ENCODE data around the gene SERPINB13.

SERPINB13 gene

GRCh38 chr18:63586966-63587365, at the start of gene SERPINB13:
Gene SERPINB13, plus strand, starts transcription at chr18:63587343. Its CDS starts 1,325 bp downstream, at chr18:63588668.
- DNase-seq: no peak

GRCh38 chr18:63539904-63540510, 47.1 kb upstream of the SERPINB13 start:
- DNase-seq: no peak

- DNase-seq: no peak
Observed at GRCh38 chr18:63542069-63542468, 45.1 kb upstream of the SERPINB13 start, which contains the start of gene SERPINB12. Gene SERPINB12, plus strand, starts transcription at chr18:63542369. Its CDS starts 13,791 bp downstream, at chr18:63556160.

DNA sequence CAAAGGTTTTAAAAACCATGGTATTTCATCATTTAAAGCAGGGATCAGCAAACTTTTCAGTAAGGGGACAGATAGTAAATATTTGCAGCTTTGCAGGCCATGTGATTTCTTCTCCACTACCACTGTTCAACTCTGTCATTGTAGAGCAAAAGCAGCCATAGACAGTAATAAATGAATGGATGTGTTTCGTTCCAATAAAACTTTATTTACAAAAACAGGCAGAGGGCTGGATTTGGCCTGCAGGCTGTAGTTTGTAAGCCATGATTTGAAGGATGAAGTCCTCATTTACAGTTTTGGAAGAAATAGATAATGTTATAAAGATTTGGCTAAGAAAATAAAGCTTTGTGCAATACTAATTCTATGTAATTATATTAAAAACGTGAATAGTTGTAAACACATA, 43.1 kb upstream of the SERPINB13 start:
- no peak for DNase-seq

GRCh38 chr18:63545000-63545399, 42.1 kb upstream of the SERPINB13 start:
- DNase-seq: no peak

DNA sequence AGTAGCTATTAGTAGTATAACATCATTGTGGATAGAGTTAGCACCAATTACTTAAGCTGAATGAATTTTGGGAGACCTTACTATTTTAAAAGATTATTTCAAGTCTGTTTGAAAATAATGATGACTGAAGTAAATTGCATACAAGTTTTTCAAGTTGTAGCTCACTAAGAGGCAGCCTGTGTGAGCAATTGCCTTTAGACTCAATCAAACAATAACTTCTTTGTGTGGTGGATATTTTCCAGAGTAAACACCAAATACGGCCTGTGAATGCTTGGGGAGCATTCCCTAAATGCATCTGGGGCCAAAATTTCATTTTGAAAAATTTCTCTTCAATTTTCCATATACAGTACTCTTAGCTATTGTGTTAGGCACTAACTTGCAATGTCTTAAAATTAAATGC, 37.1 kb upstream of the SERPINB13 start:
- no peak for DNase-seq

GRCh38 chr18:63551769-63552168, 35.4 kb upstream of the SERPINB13 start:
- no peak for DNase-seq

DNA sequence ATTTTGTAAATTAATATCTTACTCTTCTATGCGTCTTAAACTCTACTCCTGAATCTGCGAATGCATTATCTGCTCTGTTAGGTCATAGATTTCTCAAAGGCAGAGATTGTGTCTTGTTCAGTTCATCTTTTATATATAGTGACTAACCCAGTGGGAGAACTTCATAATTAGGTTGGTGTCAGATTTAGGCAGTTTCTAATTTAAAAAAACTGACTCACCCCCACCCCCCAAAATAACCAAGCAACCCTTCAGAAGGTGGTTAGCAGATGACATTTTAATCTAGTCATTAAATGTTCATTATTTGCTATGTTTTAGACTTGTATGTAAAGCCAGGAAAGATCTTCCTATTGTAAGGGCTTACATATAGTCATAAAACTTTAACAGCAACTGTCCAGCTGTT, 34.6 kb upstream of the SERPINB13 start:
- DNase-seq: no peak

GRCh38 chr18:63553081-63553480, 34.1 kb upstream of the SERPINB13 start:
- DNase-seq: no peak

GRCh38 chr18:63559567-63560491, 27.3 kb upstream of the SERPINB13 start:
- DNase-seq: no peak

- DNase-seq: no peak
Observed at GRCh38 chr18:63562284-63562683, 24.9 kb upstream of the SERPINB13 start.

DNA sequence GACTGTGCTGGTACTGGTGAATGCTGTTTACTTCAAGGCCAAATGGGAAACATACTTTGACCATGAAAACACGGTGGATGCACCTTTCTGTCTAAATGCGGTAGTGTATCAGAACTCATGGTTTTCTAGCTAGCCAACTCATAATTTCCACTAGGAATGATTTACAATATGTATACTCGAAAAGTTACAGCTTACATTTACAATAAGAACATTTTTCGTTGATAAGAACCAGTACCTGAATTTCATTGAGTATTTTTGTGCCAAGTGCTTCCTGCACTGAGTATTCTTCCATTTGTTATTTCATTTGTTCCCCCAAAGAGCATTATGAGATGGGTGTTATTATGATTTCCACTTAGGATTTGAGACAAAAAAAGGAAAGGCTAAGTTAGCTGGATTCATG, 23.1 kb upstream of the SERPINB13 start:
- no peak for DNase-seq

DNA sequence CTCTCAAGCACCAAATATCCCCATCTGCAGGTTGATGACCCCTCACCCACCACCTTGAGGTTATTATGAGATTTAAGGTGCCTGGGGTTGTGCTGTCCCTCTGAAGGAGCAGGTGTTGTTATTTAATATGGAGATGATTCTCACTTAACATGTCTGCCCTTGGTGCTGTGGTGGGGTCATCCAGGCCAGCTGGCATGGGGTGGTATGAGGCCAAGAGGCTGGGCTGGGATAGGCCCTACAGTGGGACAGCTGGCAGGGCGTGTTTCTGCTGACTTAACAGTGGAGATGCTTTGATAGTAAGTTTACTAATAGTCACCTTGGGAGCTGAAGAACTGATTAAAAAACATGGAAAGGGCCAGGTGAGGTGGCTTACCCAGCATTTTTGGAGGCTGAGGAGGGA, 22.6 kb upstream of the SERPINB13 start:
- DNase-seq: no peak

- DNase-seq: no peak
Observed at GRCh38 chr18:63567276-63567675, 19.9 kb upstream of the SERPINB13 start.

GRCh38 chr18:63567825-63568224, 19.3 kb upstream of the SERPINB13 start:
- no peak for DNase-seq

DNA sequence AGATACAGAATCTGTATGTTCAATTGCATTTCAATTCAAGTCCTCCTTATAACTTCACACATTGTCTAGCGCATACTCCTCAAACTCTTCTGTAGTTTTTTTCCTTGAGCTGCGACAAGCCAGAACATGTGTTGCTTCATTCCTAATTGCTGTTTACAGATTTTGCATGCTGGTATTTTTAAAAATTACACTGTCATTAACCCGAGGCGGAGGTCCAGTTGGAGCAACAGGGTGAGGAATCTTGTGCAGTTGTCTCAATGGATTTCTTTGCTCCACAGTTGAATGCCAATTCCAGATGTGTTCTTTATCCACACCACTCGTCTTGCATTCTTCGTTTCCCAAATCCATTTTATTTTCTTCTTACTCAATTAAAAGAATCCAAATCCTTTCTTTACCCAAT, 16.4 kb upstream of the SERPINB13 start:
- DNase-seq: no peak

GRCh38 chr18:63575681-63576080, 11.5 kb upstream of the SERPINB13 start:
- no peak for DNase-seq

- DNase-seq: no peak
Observed at GRCh38 chr18:63578357-63578958, 8.7 kb upstream of the SERPINB13 start.

GRCh38 chr18:63579616-63580015, 7.5 kb upstream of the SERPINB13 start:
- DNase-seq: no peak

DNA sequence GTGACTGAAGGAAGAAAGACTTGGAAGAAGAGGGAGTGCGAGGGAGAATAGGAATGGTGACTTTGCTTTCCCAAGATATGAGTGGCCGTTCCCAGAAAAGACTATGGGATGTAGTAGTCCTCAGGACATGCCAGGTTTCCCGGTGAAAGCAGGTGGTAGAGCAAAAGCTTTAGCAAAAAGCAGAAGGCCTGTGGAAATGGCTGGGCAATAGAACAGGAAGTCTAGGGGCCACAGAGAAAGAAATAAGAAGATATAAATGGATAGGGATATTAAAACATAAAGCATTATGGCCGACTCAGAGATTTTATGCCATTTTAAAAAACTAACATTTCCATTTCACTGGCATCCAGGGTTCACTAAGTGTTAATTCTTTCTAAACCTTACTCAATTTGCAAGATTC, 1.2 kb upstream of the SERPINB13 start:
- no peak for DNase-seq

- no peak for DNase-seq
Observed at GRCh38 chr18:63586431-63586830, 712 bp upstream of the SERPINB13 start.

DNA sequence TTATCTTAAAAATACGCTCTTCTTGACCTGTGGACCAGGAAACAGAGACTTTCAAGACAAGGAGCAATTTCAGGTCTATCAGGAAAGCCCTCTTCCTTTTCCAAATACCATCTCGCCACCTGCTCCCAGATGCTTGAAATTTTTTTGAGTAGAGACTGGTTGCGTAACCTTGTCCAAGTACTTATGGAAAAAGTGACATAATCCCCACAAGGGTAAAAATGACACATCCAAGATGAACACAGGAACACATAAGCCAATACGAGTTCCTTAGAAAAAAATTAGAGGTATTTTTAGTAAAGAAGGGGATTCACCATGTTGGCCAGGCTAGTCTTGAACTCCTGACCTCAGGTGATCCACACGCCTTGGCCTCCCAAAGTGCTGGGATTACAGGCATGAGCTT, 1.8 kb downstream of the SERPINB13 start:
- no peak for DNase-seq

- no peak for DNase-seq
Observed at GRCh38 chr18:63590373-63590772, 3.2 kb downstream of the SERPINB13 start.

All from NCI-H2029 (cell line).